Testis (tissue), 3 donors: ENCODE results near the gene SUN1. TPM values are rescaled to one million over a fixed set of nuclear protein-coding genes. Genes with fewer than 3 reads are reported as not detected.

ENCODE experiments used
- DNase-seq: peaks from one replicate; pipeline ENCODE4 v3.0.0-alpha.2; 2019
- H3K27ac ChIP-seq, 2 donors: fragments of 200-600 bp; sonication (generic); one replicate each; pipeline ENCODE4 v1.5.1; 2019
- H3K27me3 ChIP-seq: fragments of 200-600 bp; sonication (generic); one replicate; pipeline ENCODE4 v1.5.1; 2019
- H3K36me3 ChIP-seq: fragments of 200-600 bp; sonication (generic); one replicate; pipeline ENCODE4 v1.5.1; 2017; ENCODE audit warnings: low read depth; ENCODE audit errors: missing control alignments
- H3K4me1 ChIP-seq: fragments of 200-600 bp; sonication (generic); one replicate; pipeline ENCODE4 v1.5.1; 2019
- H3K4me3 ChIP-seq, 2 donors: fragments of 200-600 bp; sonication (generic); one replicate each; pipeline ENCODE4 v1.5.1; 2017 to 2019
- H3K9me3 ChIP-seq: fragments of 200-600 bp; sonication (generic); one replicate; pipeline ENCODE4 v1.5.1; 2017
- POLR2A ChIP-seq: fragments of 450-650 bp; IDR thresholded peaks from one replicate; pipeline ENCODE4 v1.6.1; 2017; ENCODE audit warnings: antibody characterized with exemption, mild to moderate bottlenecking, moderate library complexity
- WGBS, 2 donors: methylation state at CpG; one replicate each; pipeline ENCODE4 v1.1.5; 2018; 5-methylcytosine and 5-hydroxymethylcytosine counted together
- intact Hi-C: fragments of 100-400 bp; cut with DNase I; formaldehyde crosslinking; loops from one replicate; pipeline ENCODE4 v1.15.1; 2023; ENCODE audit warnings: low total_unique reads
- polyA plus RNA-seq: library from polyadenylated mRNA; stranded (reverse); fragments of 350-450 nt; fragmentation: Illumina TruSeq; extraction: RNeasy Lipid Tissue Mini Kit (QIAGEN cat#74804); gene quantifications from one replicate; pipeline ENCODE4 v1.2.3, GENCODE V29; 2014; ENCODE audit warnings: low read depth, low replicate concordance; ENCODE audit not compliant: insufficient read depth
- total RNA-seq, 2 donors: library from RNA; depleted of rRNA; stranded (reverse); fragments of >200 nt; gene quantifications; one replicate each; pipeline ENCODE4 v1.2.3, GENCODE V29; 2016
- TF ChIP-seq, protein P1 (sequence below), 3 experiments: fragments of 450-650 bp in 2 of 3; fragments of 200-600 bp in 1 of 3; sonication (generic) in 1 of 3; IDR thresholded peaks; one replicate each; pipeline ENCODE4 v1.5.1; 2016 to 2019; ENCODE audit warnings: antibody characterized with exemption in 3 of 3, mild to moderate bottlenecking in 2 of 3, moderate library complexity in 1 of 3

The SUN1 gene
- total and polyA plus RNA-seq, 3 donors from 2014 or later, result 167 to 213 (median 173) TPM

DNA sequence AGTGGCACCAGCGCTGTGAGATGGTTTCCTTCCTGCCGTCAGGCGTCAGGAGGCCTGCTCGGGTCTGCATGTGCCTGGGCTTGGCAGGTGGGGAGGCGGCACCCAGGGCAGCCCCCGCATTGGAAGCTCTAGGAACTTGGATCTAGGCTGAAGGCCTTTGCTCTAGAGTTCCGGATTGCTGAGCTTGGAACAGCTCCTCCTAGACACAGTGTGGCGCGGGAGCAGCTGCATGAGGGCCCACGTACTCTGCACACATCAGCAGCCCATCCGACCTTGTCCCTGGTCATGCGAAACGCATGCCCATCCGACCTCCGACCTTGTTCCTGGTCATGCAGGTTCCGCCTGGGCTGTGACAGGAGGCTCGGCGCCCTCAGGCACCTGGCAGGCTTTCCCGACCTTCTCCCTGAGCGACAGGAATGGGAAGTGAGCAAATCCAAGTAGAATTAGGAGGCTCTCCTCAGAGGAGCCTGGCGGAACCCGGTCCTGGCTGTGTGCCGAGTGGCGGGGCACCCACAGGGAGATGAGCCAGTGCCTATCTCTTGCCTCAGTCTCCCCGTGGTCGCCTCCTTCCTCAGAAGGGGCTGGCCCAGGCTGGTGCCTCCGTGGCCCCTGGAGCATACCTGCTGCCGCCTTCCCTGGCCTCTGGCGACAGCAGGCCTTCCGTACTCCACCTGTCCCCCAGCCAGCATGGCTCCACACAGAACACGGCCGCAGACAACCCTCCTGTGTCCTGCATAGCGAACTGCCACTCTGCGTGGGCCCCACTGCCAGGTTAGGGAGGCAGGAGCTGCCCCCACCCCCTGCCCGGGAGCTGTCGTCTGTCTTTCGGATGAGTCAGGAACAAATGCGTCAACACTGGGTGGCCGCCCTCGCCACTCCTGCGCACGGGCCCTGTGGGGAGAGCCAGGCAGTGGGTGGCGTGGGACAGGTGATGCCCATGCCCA lies 56.1 kb downstream of the SUN1 start:
- no peak overlapping the region for H3K27ac ChIP-seq
- H3K36me3 ChIP-seq, result no peaks in the 10 kb centered on the region
- H3K27me3 ChIP-seq, result no peaks in the 10 kb centered on the region

DNA sequence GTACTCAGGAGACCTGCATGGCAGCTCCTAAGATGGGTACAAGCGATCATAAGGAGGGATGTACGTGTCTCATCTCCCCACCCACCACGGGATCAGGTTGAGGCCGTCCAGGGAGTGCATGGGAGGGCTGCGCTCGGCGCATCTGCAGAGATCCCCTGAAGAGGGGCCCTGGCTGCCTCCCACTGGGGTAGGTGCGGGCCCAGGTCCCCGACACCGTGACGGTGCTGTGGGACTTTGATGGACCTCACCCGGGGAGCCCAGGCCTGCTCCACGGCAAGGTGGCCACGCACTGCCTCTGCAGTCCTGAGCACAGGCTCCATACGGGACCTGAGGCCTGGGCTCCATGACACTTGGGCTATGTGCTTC lies 56.7 kb downstream of the SUN1 start:
- 86% methylated on average over 6 to 15 of the region's 15 CpGs for WGBS, 2 donors
- Histone ChIP-seq H3K27me3 (no peaks in the 10 kb centered on the region), H3K9me3 (no peaks in the 10 kb centered on the region), H3K27ac (no peak overlapping the region), H3K36me3 (no peaks in the 10 kb centered on the region), H3K4me3 (no peak overlapping the region), H3K4me1 (peaks cover 8% of the 10 kb centered on the region)
- TF ChIP-seq POLR2A, result no peak
- intact Hi-C loops, result no loop called here
- DNase-seq, result no peak

More for the DNA sequence above, 56.1 kb downstream of the SUN1 start:
- intact Hi-C loops, result no loop called here
- no peak for DNase-seq
- Histone ChIP-seq H3K4me3 (no peak overlapping the region), H3K4me1 (peaks cover 14% of the 10 kb centered on the region), H3K9me3 (no peaks in the 10 kb centered on the region)
- TF ChIP-seq POLR2A, result no peak
- WGBS, 2 donors, result 91 to 92% methylated on average over 12 to 43 of the region's 43 CpGs

DNA sequence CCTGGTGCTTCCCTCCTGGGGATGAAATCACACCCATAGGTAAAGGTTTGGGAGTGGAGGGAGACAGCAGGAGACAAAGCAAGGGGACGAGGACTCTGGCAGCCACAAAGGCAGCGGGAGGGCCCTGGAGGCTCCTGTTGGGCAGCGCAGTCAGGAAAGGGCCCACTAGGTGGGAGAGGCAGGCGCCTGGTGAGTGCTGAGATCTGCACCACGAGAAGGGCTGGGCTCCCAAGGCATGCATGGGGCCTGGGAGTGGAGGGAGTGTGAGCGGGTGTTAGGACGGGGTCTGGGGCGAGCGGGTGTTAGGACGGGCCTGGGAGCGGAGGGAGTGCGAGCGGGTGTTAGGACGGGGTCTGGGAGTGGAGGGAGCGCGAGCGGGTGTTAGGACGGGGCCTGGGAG lies 57.1 kb downstream of the SUN1 start:
- Histone ChIP-seq H3K36me3 (no peaks in the 10 kb centered on the region), H3K9me3 (no peaks in the 10 kb centered on the region), H3K4me1 (peaks cover 8% of the 10 kb centered on the region), H3K4me3 (no peak overlapping the region), H3K27me3 (no peaks in the 10 kb centered on the region), H3K27ac (no peak overlapping the region)
- DNase-seq, result no peak
- TF ChIP-seq, protein P1, sequence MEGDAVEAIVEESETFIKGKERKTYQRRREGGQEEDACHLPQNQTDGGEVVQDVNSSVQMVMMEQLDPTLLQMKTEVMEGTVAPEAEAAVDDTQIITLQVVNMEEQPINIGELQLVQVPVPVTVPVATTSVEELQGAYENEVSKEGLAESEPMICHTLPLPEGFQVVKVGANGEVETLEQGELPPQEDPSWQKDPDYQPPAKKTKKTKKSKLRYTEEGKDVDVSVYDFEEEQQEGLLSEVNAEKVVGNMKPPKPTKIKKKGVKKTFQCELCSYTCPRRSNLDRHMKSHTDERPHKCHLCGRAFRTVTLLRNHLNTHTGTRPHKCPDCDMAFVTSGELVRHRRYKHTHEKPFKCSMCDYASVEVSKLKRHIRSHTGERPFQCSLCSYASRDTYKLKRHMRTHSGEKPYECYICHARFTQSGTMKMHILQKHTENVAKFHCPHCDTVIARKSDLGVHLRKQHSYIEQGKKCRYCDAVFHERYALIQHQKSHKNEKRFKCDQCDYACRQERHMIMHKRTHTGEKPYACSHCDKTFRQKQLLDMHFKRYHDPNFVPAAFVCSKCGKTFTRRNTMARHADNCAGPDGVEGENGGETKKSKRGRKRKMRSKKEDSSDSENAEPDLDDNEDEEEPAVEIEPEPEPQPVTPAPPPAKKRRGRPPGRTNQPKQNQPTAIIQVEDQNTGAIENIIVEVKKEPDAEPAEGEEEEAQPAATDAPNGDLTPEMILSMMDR (IDR thresholded peaks at IDR 0.05), result no peak
- TF ChIP-seq POLR2A, result no peak
- 94 to 95% methylated on average over 16 to 18 of the region's 18 CpGs for WGBS, 2 donors
- intact Hi-C loops, result no loop called here

DNA sequence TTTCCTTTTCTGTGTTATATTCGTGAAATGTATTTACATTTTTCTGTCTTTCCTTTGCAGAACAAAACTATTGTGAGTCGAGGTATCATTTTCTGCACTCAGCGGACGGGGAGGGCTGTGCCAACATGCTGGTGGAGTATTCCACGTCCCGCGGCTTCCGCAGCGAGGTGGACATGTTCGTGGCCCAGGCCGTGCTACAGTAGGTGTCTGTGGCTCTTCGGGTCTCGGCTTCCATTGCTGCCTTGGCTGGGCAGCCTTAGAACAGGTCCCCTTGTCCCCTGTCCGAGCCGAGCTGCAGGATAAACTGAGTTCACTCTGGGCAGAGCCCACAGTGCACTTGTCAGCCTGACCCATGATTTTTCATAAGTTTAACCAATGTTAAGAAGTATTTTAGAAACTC lies 58.6 kb downstream of the SUN1 start:
- no peak for DNase-seq
- Histone ChIP-seq H3K4me3 (no peak overlapping the region), H3K36me3 (peaks cover 5% of the 10 kb centered on the region), H3K27me3 (no peaks in the 10 kb centered on the region), H3K4me1 (no peaks in the 10 kb centered on the region), H3K27ac (no peak overlapping the region), H3K9me3 (no peaks in the 10 kb centered on the region)
- 89 to 93% methylated on average over 15 of the region's 15 CpGs for WGBS, 2 donors
- TF ChIP-seq, protein P1 (IDR thresholded peaks at IDR 0.05), result no peak
- TF ChIP-seq POLR2A, result no peak
- intact Hi-C loops, result no loop called here

DNA sequence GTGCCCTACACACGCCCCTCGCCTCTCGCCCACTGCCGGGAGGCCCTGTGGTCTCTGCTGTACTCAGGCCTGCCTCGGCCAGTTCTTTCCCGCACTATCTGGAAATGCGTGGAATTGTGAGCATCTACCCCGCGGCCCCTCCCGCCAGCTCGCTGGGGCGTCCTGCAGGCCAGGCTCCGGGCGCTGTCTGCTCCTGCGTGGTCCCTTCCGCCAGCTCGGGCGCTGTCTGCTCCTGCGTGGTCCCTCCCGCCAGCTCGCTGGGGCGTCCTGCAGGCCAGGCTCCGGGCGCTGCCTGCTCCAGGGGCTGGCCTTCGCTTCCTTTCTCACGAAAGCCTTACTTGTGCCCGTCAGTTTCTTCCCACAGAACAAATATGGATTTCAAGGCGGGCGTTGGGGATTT lies 59.0 kb downstream of the SUN1 start:
- DNase-seq, result no peak
- H3K27ac ChIP-seq, result no peak overlapping the region
- TF ChIP-seq, protein P1 (IDR thresholded peaks at IDR 0.05), result no peak
- TF ChIP-seq POLR2A, result no peak
- intact Hi-C loops, result no loop called here
- no peak overlapping the region for H3K4me3 ChIP-seq
- WGBS, 2 donors, result 94 to 95% methylated on average over 12 to 29 of the region's 29 CpGs
- no peaks in the 10 kb centered on the region for H3K4me1 ChIP-seq
- H3K36me3 ChIP-seq, result peaks cover 5% of the 10 kb centered on the region
- no peaks in the 10 kb centered on the region for H3K27me3 ChIP-seq
- H3K9me3 ChIP-seq, result no peaks in the 10 kb centered on the region
